ENCODE measurements around the gene CMSS1. TPM values are rescaled to one million over a fixed set of nuclear protein-coding genes. Genes with fewer than 3 reads are reported as not detected.

Gene CMSS1
- total RNA-seq, 1 experiment from 2014 or later: 64.1 TPM

GRCh38 chr3:99869621-99870020 lies 52.0 kb downstream of the CMSS1 start:
- Histone ChIP-seq H3K9me3 (ENCODE audit: control insufficient read depth in 1 of 2, insufficient read depth in 1 of 2, low read depth in 1 of 2, low read length in 2 of 2) (no peaks in the 10 kb centered on the region), H4K20me1 (ENCODE audit: insufficient read depth) (no peaks in the 10 kb centered on the region), H3K4me2 (ENCODE audit: low read length) (no peak overlapping the region), H3K79me2 (ENCODE audit: insufficient read depth, low read length) (peaks cover 8% of the 10 kb centered on the region; the same call in 1 of the 2 replicates), H3K4me3 (replicated peaks in 1 of 2; ENCODE audit: low read depth in 1 of 2, low read length in 2 of 2) (no peak overlapping the region), H3K9me2 (ENCODE audit: insufficient read depth) (no peaks in the 10 kb centered on the region), H3K36me3 (ENCODE audit: control insufficient read depth in 1 of 2, insufficient read depth in 2 of 2, low read length in 2 of 2) (no peaks in the 10 kb centered on the region), H2AFZ (ENCODE audit: low read depth, low read length, poor library complexity, severe bottlenecking) (no peak overlapping the region), H3K27ac (ENCODE audit: low read depth, low read length) (no peak overlapping the region), H3K9ac (ENCODE audit: low read length) (no peak overlapping the region), H3K27me3 (ENCODE audit: insufficient read depth, low read length) (no peaks in the 10 kb centered on the region), H3K4me1 (ENCODE audit: control insufficient read depth in 1 of 2, insufficient read depth in 2 of 2, low read length in 2 of 2) (no peaks in the 10 kb centered on the region)
- no TSS peak for BruUV-seq (replicated peaks)
- ChIA-PET RAD21 (ENCODE audit: low non-redundant PET in 1 of 2, low total read pairs in 2 of 2, uncharacterized antibody in 2 of 2, unreplicated experiment in 2 of 2) (no interaction called here), POLR2A (no interaction called here), CTCF (interaction anchor here (2.2 kb wide), 1 partner anchor 26 kb away, joined by 7 read pairs; no protein-coding TSS in a partner anchor)
- TF ChIP-seq JUND (IDR thresholded peaks at IDR 0.05) (no peak), ZNF274 (IDR thresholded peaks at IDR 0.05; ENCODE audit: low read depth, low read length) (no peak), FOSL1 (IDR thresholded peaks at IDR 0.05; ENCODE audit: low read depth) (no peak), EZH2 (IDR thresholded peaks at IDR 0.05) (no peak), EGR1 (IDR thresholded peaks at IDR 0.05; ENCODE audit: low read depth) (no peak), ZBTB33 (IDR thresholded peaks at IDR 0.05; ENCODE audit: extremely low read depth, insufficient replicate concordance, low read length) (no peak), CTCF (IDR thresholded peaks at IDR 0.05 in 2 of 3, conservative IDR thresholded peaks at IDR 0.05 in 1 of 3; ENCODE audit: borderline replicate concordance in 1 of 3, insufficient read depth in 1 of 3, low read depth in 2 of 3, low read length in 2 of 3) (no peak), CBX3 (IDR thresholded peaks at IDR 0.05; ENCODE audit: low read depth) (no peak), YY1 (IDR thresholded peaks at IDR 0.05; ENCODE audit: extremely low read depth, insufficient replicate concordance, low read depth, low read length) (no peak), MAX (IDR thresholded peaks at IDR 0.05) (no peak), REST (IDR thresholded peaks at IDR 0.05; ENCODE audit: low read depth) (no peak), RAD21 (IDR thresholded peaks at IDR 0.05; ENCODE audit: low read depth) (no peak), ZFX (IDR thresholded peaks at IDR 0.05) (no peak)
- DNase-seq (ENCODE audit: low read depth, low spot score) (no peak), ATAC-seq (no peak)
- intact Hi-C loops (cut with micrococcal nuclease): no loop called here
